C4-2B (cell line): ENCODE measurements around the gene KATNAL1.

Source experiments
- CTCF ChIP-seq: fragments of 450-650 bp; conservative IDR thresholded peaks from 2 replicates; pipeline ENCODE4 v1.5.1; 2017; ENCODE audit warnings: mild to moderate bottlenecking
- ZFX ChIP-seq: fragments of 450-650 bp; IDR thresholded peaks from 2 replicates; pipeline ENCODE4 v1.6.1; 2017

GRCh38 chr13:30165796-30166195 is 141.6 kb downstream of the KATNAL1 start:
- no peak for TF ChIP-seq CTCF
- no peak for TF ChIP-seq ZFX
